ENCODE results near the gene PCBD1. TPM values are rescaled to one million over a fixed set of nuclear protein-coding genes. Genes with fewer than 3 reads are reported as not detected.

The PCBD1 gene
- total RNA-seq, 2 donors from 2014 or later, result 87.4 to 121 TPM

DNA sequence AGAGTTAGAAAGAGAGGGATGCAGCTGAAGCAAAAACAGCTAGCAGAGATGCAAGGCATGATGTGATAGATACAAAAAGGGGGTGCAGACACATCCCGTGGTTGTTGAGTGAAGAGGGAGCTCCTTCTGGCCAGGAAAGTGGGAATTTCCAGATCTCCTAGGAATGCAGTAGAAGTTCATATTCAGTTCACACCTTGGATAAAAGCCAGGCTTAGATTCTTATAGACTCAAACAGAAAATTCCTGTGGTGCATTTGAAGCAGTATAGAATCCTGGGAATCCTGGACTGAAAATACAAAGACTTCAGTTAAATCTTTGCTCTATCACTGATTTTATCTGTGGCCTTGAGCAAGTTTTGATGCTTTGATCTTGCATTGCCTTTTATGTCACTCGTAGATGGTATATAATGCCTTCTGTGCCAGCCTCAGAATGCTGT is 38.8 kb downstream of the PCBD1 start:
- no peaks in the 10 kb centered on the region for H3K36me3 ChIP-seq
- intact Hi-C loops (cut with DNase I), result no loop called here
- no peak for DNase-seq (ENCODE audit: low spot score)
- no peak overlapping the region for H3K27ac ChIP-seq
- no peak overlapping the region for H3K4me3 ChIP-seq
- no peaks in the 10 kb centered on the region for H3K27me3 ChIP-seq (replicated peaks; ENCODE audit: insufficient read depth)
- no peak for TF ChIP-seq POLR2A (IDR thresholded peaks at IDR 0.05)
- TF ChIP-seq, protein P1, sequence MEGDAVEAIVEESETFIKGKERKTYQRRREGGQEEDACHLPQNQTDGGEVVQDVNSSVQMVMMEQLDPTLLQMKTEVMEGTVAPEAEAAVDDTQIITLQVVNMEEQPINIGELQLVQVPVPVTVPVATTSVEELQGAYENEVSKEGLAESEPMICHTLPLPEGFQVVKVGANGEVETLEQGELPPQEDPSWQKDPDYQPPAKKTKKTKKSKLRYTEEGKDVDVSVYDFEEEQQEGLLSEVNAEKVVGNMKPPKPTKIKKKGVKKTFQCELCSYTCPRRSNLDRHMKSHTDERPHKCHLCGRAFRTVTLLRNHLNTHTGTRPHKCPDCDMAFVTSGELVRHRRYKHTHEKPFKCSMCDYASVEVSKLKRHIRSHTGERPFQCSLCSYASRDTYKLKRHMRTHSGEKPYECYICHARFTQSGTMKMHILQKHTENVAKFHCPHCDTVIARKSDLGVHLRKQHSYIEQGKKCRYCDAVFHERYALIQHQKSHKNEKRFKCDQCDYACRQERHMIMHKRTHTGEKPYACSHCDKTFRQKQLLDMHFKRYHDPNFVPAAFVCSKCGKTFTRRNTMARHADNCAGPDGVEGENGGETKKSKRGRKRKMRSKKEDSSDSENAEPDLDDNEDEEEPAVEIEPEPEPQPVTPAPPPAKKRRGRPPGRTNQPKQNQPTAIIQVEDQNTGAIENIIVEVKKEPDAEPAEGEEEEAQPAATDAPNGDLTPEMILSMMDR (IDR thresholded peaks at IDR 0.05), result no peak
- no peak for TF ChIP-seq POLR2AphosphoS5 (IDR thresholded peaks at IDR 0.05)
- no peaks in the 10 kb centered on the region for H3K9me3 ChIP-seq
- WGBS, result 37% methylated on average over 2 of the region's 2 CpGs
- no peaks in the 10 kb centered on the region for H3K4me1 ChIP-seq (replicated peaks)

DNA sequence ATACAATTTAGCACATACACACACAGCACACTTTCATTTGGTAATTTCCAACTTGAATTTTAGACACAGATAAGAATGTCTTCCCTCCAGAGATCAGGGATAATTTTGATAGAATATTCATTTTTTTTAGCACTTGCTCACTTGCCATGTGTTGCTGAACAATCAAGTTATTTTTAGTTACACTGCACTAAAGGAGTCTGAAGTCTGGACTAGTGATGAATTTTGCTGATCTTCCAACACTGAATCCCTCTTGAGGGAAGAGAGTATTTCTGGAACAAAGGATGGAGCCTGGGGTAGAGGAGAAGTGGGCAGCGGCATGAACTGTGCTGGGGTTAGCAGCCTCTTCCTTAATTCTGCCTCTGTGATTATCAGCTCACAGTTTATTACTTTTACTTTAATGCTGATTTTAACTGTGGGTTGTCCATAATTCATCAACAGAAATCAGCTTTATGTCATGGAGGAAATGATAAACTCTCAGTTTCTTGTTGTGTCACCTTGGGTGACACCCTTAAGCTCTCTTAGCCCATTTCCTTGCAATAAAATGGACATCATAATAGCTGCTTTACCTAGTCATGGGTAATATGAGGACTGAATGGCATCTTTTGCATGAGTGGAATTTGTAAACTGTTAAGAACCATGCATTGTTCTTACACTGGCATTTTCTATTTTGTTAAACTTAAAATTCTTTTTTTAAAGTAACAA is 40.6 kb downstream of the PCBD1 start:
- 80% methylated on average over 1 of the region's 1 CpG for WGBS
- H3K4me1 ChIP-seq (replicated peaks), result peaks cover 3% of the 10 kb centered on the region
- H3K4me3 ChIP-seq, result no peak overlapping the region

DNA sequence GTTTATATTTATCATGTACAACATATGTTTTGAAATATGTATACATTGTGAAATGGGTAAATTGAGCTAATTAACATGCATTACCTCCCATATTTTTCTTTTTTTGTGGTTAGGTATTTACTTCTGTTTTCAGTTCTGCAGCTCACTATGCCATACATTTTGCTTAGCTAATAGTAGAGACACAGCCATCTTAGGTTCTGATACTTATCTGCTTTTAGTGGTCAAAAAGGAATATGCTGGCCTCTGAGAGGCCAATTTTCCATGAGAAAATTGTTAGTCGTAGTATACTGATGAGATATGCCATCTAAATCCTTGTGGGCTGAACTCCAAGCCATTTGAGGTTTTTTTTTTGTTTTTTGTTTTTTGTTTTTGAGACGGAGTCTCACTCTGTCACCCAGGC is 41.6 kb downstream of the PCBD1 start:
- H3K27ac ChIP-seq, result no peak overlapping the region
- H3K36me3 ChIP-seq, result no peaks in the 10 kb centered on the region
- intact Hi-C loops (cut with DNase I), result no loop called here
- H3K4me3 ChIP-seq, result no peak overlapping the region
- H3K9me3 ChIP-seq, result no peaks in the 10 kb centered on the region
- DNase-seq (ENCODE audit: low spot score), result no peak
- TF ChIP-seq POLR2AphosphoS5 (IDR thresholded peaks at IDR 0.05), result no peak
- TF ChIP-seq POLR2A (IDR thresholded peaks at IDR 0.05), result no peak
- TF ChIP-seq, protein P1 (IDR thresholded peaks at IDR 0.05), result no peak
- WGBS, result 71% methylated on average over 2 of the region's 2 CpGs
- no peaks in the 10 kb centered on the region for H3K27me3 ChIP-seq (replicated peaks; ENCODE audit: insufficient read depth)
- peaks cover 3% of the 10 kb centered on the region for H3K4me1 ChIP-seq (replicated peaks)

More for the DNA sequence above, 40.6 kb downstream of the PCBD1 start:
- TF ChIP-seq, protein P1 (IDR thresholded peaks at IDR 0.05), result no peak
- no peak for TF ChIP-seq POLR2AphosphoS5 (IDR thresholded peaks at IDR 0.05)
- no peak for TF ChIP-seq POLR2A (IDR thresholded peaks at IDR 0.05)
- H3K36me3 ChIP-seq, result no peaks in the 10 kb centered on the region
- intact Hi-C loops (cut with DNase I), result no loop called here
- no peaks in the 10 kb centered on the region for H3K9me3 ChIP-seq
- no peak overlapping the region for H3K27ac ChIP-seq
- no peaks in the 10 kb centered on the region for H3K27me3 ChIP-seq (replicated peaks; ENCODE audit: insufficient read depth)
- DNase-seq (ENCODE audit: low spot score), result no peak

DNA sequence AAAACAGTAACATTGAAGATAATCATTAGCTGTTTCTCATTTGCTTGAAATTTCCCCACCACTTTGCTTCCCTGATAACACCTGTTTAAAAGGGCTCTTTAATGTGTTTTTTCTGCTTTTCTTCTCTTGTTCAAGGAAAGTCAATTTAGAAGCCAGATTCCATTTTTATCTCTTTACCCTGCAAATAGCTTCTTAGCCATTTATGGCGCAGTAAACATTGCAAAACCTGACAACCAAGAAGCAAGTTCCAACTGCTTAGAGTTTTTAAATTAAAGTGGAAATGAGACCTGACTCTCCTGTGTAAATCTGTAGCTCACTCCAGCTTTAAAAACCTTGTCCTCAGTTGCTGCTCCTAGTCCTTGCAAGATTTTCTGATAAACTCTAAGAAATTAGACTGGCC is 42.5 kb downstream of the PCBD1 start:
- H3K27ac ChIP-seq, result no peak overlapping the region
- TF ChIP-seq POLR2A (IDR thresholded peaks at IDR 0.05) (no peak), POLR2AphosphoS5 (IDR thresholded peaks at IDR 0.05) (peak; percentile 26)
- 22% methylated on average over 1 of the region's 1 CpG for WGBS
- intact Hi-C loops (cut with DNase I), result no loop called here
- H3K36me3 ChIP-seq, result no peaks in the 10 kb centered on the region
- no peak for DNase-seq (ENCODE audit: low spot score)
- peaks cover 3% of the 10 kb centered on the region for H3K4me1 ChIP-seq (replicated peaks)
- no peaks in the 10 kb centered on the region for H3K9me3 ChIP-seq
- no peaks in the 10 kb centered on the region for H3K27me3 ChIP-seq (replicated peaks; ENCODE audit: insufficient read depth)
- no peak overlapping the region for H3K4me3 ChIP-seq

DNA sequence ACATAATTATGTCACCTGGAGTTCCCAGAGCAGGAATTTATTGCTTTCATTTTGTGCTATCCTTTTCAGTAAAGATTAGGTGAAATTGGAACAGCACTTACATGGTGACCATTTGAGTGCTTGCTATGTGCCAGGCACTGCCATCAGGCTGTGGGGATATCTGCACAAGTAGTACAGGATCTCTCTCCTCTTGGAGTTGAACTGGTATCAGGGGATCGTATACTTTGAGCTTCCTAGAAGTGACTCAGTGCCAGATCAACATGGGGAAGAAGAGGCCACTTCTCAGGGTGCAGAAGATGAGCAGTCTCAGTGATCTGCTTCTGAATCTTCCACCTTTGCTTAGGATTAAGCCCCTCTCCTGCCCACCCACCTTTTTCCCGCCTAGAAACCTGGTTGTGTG is 43.1 kb downstream of the PCBD1 start:
- DNase-seq (ENCODE audit: low spot score), result no peak
- Histone ChIP-seq H3K9me3 (no peaks in the 10 kb centered on the region), H3K27me3 (replicated peaks; ENCODE audit: insufficient read depth) (no peaks in the 10 kb centered on the region), H3K36me3 (no peaks in the 10 kb centered on the region), H3K4me3 (no peak overlapping the region), H3K4me1 (replicated peaks) (peaks cover 3% of the 10 kb centered on the region), H3K27ac (no peak overlapping the region)
- WGBS, result 65% methylated on average over 2 of the region's 2 CpGs
- intact Hi-C loops (cut with DNase I), result no loop called here
- TF ChIP-seq, protein P1 (IDR thresholded peaks at IDR 0.05), result no peak
- TF ChIP-seq POLR2AphosphoS5 (IDR thresholded peaks at IDR 0.05) (no peak), POLR2A (IDR thresholded peaks at IDR 0.05) (no peak)
